ENCODE data around the gene TCTN1. TPM values are rescaled to one million over a fixed set of nuclear protein-coding genes. Genes with fewer than 3 reads are reported as not detected.

Gene TCTN1
- total and polyA plus RNA-seq, 9 of the 15 experiments (the other 6 are each of a cell fraction or from before 2014, with no cell fraction given) = 0.32 to 12.5 (median 4.0) TPM

DNA sequence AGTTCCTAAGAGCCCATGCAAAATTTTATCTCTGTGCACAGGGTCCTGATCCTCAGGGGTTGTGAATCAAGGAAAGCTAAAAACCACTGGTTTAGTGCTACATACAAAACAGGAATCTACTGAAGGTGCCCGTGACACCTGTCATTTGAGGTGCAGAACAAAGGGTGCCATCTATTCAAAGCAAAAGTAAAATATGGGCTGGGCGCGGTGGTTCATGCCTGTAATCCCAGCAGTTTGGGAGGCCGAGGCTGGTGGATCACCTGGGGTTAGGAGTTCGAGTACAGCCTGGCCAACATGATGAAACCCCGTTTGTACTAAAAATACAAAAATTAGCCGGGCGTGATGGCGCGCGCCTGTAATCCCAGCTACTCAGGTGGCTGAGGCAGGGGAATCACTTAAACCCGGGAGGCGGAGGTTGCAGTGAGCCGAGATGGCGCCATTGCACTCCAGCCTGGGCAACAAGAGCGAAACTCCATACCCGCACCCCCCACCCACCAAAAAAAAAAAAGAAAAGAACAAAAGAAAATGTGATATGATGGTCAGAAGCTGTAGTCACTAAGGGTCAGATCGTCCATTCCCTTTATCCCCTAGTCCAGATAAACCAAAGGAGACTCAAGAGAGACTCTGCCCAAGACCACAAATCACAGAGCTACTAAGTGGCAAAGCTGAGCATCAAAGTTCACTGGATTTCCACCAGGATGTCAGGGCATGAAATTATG lies 34.2 kb upstream of the TCTN1 start:
- H3K9me3 ChIP-seq (replicated peaks; ENCODE audit: control insufficient read depth, insufficient read depth, low read depth, low read length) = no peaks in the 10 kb centered on the region
- ATAC-seq (no peak), FAIRE-seq (no peak), DNase-seq (ENCODE audit: extremely low read depth in 1 of 4, low spot score in 3 of 4) (no peak)
- H2AFZ ChIP-seq (ENCODE audit: low read depth, low read length) = no peak overlapping the region
- H4K20me1 ChIP-seq (replicated peaks; ENCODE audit: control insufficient read depth, insufficient read depth, low read length) = peaks cover 27% of the 10 kb centered on the region
- no peak overlapping the region for H3K4me3 ChIP-seq
- H3K4me1 ChIP-seq (replicated peaks in 1 of 2; ENCODE audit: control insufficient read depth in 2 of 2, insufficient read depth in 2 of 2, low read length in 2 of 2) = peaks cover 31 to 37% of the 10 kb centered on the region in 2 experiments
- H3K79me2 ChIP-seq (ENCODE audit: control insufficient read depth, insufficient read depth, low read length) = peaks cover 87% of the 10 kb centered on the region
- WGBS (ENCODE audit: insufficient coverage, low coverage, missing lambda C conversion rate) = 70% methylated on average over 14 of the region's 18 CpGs
- no peak overlapping the region for H3K27ac ChIP-seq (ENCODE audit: extremely low read depth, low read depth, low read length)
- no peak overlapping the region for H3K9ac ChIP-seq (ENCODE audit: insufficient read depth in 1 of 2, low read depth in 2 of 2, low read length in 2 of 2)
- TF ChIP-seq, protein P1, sequence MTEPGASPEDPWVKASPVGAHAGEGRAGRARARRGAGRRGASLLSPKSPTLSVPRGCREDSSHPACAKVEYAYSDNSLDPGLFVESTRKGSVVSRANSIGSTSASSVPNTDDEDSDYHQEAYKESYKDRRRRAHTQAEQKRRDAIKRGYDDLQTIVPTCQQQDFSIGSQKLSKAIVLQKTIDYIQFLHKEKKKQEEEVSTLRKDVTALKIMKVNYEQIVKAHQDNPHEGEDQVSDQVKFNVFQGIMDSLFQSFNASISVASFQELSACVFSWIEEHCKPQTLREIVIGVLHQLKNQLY (CRISPR knock-in tag; conservative IDR thresholded peaks at IDR 0.05) = no peak
- TF ChIP-seq RBFOX2 (IDR thresholded peaks at IDR 0.05; ENCODE audit: low read depth, low read length) (0 out of 2 replicates have a peak, but pooled peaks have one; percentile 14), ZNF143 (CRISPR knock-in tag; IDR thresholded peaks at IDR 0.05) (no peak)
- ChIA-PET CTCF (ENCODE audit: low intra/inter-chr PET ratio) (no interaction called here), POLR2A (interaction anchor here (0.6 to 1.9 kb wide), 5 partner anchors 14 to 226 kb away, joined by 3 to 12 read pairs (median 3); no protein-coding TSS in a partner anchor)
- no peaks in the 10 kb centered on the region for H3K27me3 ChIP-seq (ENCODE audit: control insufficient read depth in 2 of 2, insufficient read depth in 2 of 2, low read length in 2 of 2)
- no peaks in the 10 kb centered on the region; the same call in 2 of the 3 replicates for H3K36me3 ChIP-seq (ENCODE audit: control insufficient read depth, insufficient read depth, low read length)
- BruUV-seq (replicated peaks) = no TSS peak
- in situ Hi-C loops (cut with MboI) (no loop called here), intact Hi-C loops (cut with micrococcal nuclease) (no loop called here)
- H3K9me1 ChIP-seq (ENCODE audit: control insufficient read depth, insufficient read depth, low read length) = no peaks in the 10 kb centered on the region
- peak overlapping the region; percentile 63 for H3K4me2 ChIP-seq (ENCODE audit: insufficient read depth, low read length)

DNA sequence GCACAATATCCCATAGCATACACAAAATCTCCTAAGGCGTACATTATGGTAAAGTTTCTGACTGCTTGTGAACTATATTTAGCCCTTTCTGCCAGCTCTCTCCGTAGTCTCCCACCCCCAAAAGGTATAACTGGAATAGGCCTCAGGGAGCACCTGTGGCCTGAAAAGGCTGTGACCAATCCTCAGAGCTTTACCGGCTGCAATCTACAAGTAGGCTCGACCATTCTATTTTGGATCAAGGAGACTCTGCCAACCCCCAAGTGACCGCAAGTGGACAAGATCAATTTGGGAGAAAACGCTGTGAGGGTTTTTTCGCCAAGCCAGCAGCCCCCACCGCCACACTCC lies 32.0 kb upstream of the TCTN1 start:
- DNase-seq (ENCODE audit: extremely low read depth in 1 of 4, low spot score in 3 of 4) = peak in 2 of 4 experiments; percentile 29 to 49
- H3K27me3 ChIP-seq (ENCODE audit: control insufficient read depth in 2 of 2, insufficient read depth in 2 of 2, low read length in 2 of 2) = no peaks in the 10 kb centered on the region
- peak; percentile 23 for ATAC-seq

More for the DNA sequence above, 32.0 kb upstream of the TCTN1 start:
- TF ChIP-seq HDGF (IDR thresholded peaks at IDR 0.05) = 0 out of 2 replicates have a peak, but pooled peaks have one; percentile 14
- TF ChIP-seq TBP (optimal IDR thresholded peaks at IDR 0.05; ENCODE audit: low read depth, low read length) = no peak
- 0 out of 2 replicates have a peak, but pooled peaks have one; percentile 5 for TF ChIP-seq ZNF232 (CRISPR knock-in tag; IDR thresholded peaks at IDR 0.05)
- no peak for TF ChIP-seq ZNF121 (CRISPR knock-in tag; conservative IDR thresholded peaks at IDR 0.05)
- TF ChIP-seq HDAC2 (IDR thresholded peaks at IDR 0.05) = 0 out of 2 replicates have a peak, but pooled peaks have one; percentile 4
- peak; percentile 5 for TF ChIP-seq SAP30 (IDR thresholded peaks at IDR 0.05; ENCODE audit: borderline replicate concordance, insufficient read depth, low read depth, low read length, poor library complexity, severe bottlenecking)
- TF ChIP-seq GTF2E2 (tag; IDR thresholded peaks at IDR 0.05) = 0 out of 2 replicates have a peak, but pooled peaks have one; percentile 28
- no peak for TF ChIP-seq ZNF384 (IDR thresholded peaks at IDR 0.05; ENCODE audit: low read depth, low read length)
- peak overlapping the region; percentile 87 for H3K4me3 ChIP-seq
- peaks cover 29 to 37% of the 10 kb centered on the region in 2 experiments for H3K4me1 ChIP-seq (replicated peaks in 1 of 2; ENCODE audit: control insufficient read depth in 2 of 2, insufficient read depth in 2 of 2, low read length in 2 of 2)
- no peak for FAIRE-seq
- no peaks in the 10 kb centered on the region; the same call in 2 of the 3 replicates for H3K36me3 ChIP-seq (ENCODE audit: control insufficient read depth, insufficient read depth, low read length)
- no peak overlapping the region for H2AFZ ChIP-seq (ENCODE audit: low read depth, low read length)
- peaks cover 65% of the 10 kb centered on the region for H3K79me2 ChIP-seq (ENCODE audit: control insufficient read depth, insufficient read depth, low read length)
- in situ Hi-C loops (cut with MboI) (no loop called here), intact Hi-C loops (cut with micrococcal nuclease) (no loop called here)
- H4K20me1 ChIP-seq (replicated peaks; ENCODE audit: control insufficient read depth, insufficient read depth, low read length) = peaks cover 27% of the 10 kb centered on the region
- CTCF ChIA-PET (ENCODE audit: low intra/inter-chr PET ratio) = no interaction called here
- no TSS peak for BruUV-seq (replicated peaks)
- POLR2A ChIA-PET = interaction anchor here (0.6 to 1.8 kb wide), 4 partner anchors 14 to 72 kb away, joined by 3 to 6 read pairs (median 4); no protein-coding TSS in a partner anchor
- peak overlapping the region; percentile 85 to 95 for H3K9ac ChIP-seq (ENCODE audit: insufficient read depth in 1 of 2, low read depth in 2 of 2, low read length in 2 of 2)
- peak overlapping the region; percentile 84 for H3K27ac ChIP-seq (ENCODE audit: extremely low read depth, low read depth, low read length)
- no peaks in the 10 kb centered on the region for H3K9me1 ChIP-seq (ENCODE audit: control insufficient read depth, insufficient read depth, low read length)
- no peaks in the 10 kb centered on the region for H3K9me3 ChIP-seq (replicated peaks; ENCODE audit: control insufficient read depth, insufficient read depth, low read depth, low read length)
- WGBS (ENCODE audit: insufficient coverage, low coverage, missing lambda C conversion rate) = under 1% methylated on average over 8 of the region's 8 CpGs
- H3K4me2 ChIP-seq (ENCODE audit: insufficient read depth, low read length) = peak overlapping the region; percentile 92
